HEK293 (cell line): ENCODE results near the gene MDFI.
A peak's percentile ranks its signal among the peaks of the same experiment; 100 is the strongest.

ENCODE experiments used
- AEBP2 ChIP-seq: fragments of 450-650 bp; formaldehyde crosslinking; IDR thresholded peaks from 2 replicates; pipeline ENCODE4 v1.5.1; 2016; ENCODE audit warnings: missing biosample characterization, missing genetic modification characterization, borderline replicate concordance
- BCL11B ChIP-seq: fragments of 450-650 bp; formaldehyde crosslinking; IDR thresholded peaks from 2 replicates; pipeline ENCODE4 v1.5.1; 2016; ENCODE audit warnings: low read depth, missing biosample characterization, missing genetic modification characterization
- EGR2 ChIP-seq: fragments of 450-650 bp; formaldehyde crosslinking; IDR thresholded peaks from 2 replicates; pipeline ENCODE4 v1.5.1; 2016; ENCODE audit warnings: low read depth, missing biosample characterization, missing genetic modification characterization
- HIC1 ChIP-seq: fragments of 450-650 bp; formaldehyde crosslinking; IDR thresholded peaks from 2 replicates; pipeline ENCODE4 v1.5.1; 2016; ENCODE audit warnings: missing biosample characterization, missing genetic modification characterization
- IKZF3 ChIP-seq: fragments of 450-650 bp; IDR thresholded peaks from 2 replicates; pipeline ENCODE4 v1.5.0; 2018; ENCODE audit warnings: missing biosample characterization, mild to moderate bottlenecking, missing genetic modification characterization, moderate library complexity
- MYNN ChIP-seq: fragments of 450-650 bp; formaldehyde crosslinking; IDR thresholded peaks from 2 replicates; pipeline ENCODE4 v1.5.1; 2016; ENCODE audit warnings: missing biosample characterization, missing genetic modification characterization, borderline replicate concordance
- REST ChIP-seq: fragments of 450-650 bp; formaldehyde crosslinking; IDR thresholded peaks from 2 replicates; pipeline ENCODE4 v1.5.1; 2016; ENCODE audit warnings: missing biosample characterization, missing genetic modification characterization
- SCRT1 ChIP-seq: fragments of 450-650 bp; formaldehyde crosslinking; IDR thresholded peaks from 2 replicates; pipeline ENCODE4 v1.5.1; 2016; ENCODE audit warnings: missing biosample characterization, missing genetic modification characterization, borderline replicate concordance
- SP7 ChIP-seq: fragments of 450-650 bp; formaldehyde crosslinking; IDR thresholded peaks from 2 replicates; pipeline ENCODE4 v1.5.1; 2016; ENCODE audit warnings: missing biosample characterization, missing genetic modification characterization
- YY1 ChIP-seq: fragments of 450-650 bp; formaldehyde crosslinking; IDR thresholded peaks from 2 replicates; pipeline ENCODE4 v1.5.1; 2018; ENCODE audit warnings: missing biosample characterization, missing genetic modification characterization
- ZBTB49 ChIP-seq: fragments of 450-650 bp; formaldehyde crosslinking; IDR thresholded peaks from 2 replicates; pipeline ENCODE4 v1.5.1; 2016; ENCODE audit warnings: missing biosample characterization, missing genetic modification characterization, low read depth
- ZFP41 ChIP-seq: fragments of 450-650 bp; formaldehyde crosslinking; IDR thresholded peaks from 2 replicates; pipeline ENCODE4 v1.5.1; 2016; ENCODE audit warnings: missing biosample characterization, missing genetic modification characterization, borderline replicate concordance
- ZNF10 ChIP-seq: fragments of 450-650 bp; formaldehyde crosslinking; IDR thresholded peaks from 2 replicates; pipeline ENCODE4 v1.5.1; 2017; ENCODE audit warnings: missing biosample characterization, missing genetic modification characterization
- ZNF114 ChIP-seq: fragments of 450-650 bp; formaldehyde crosslinking; IDR thresholded peaks from 2 replicates; pipeline ENCODE4 v1.5.0; 2017; ENCODE audit warnings: missing biosample characterization, missing genetic modification characterization
- ZNF138 ChIP-seq: fragments of 450-650 bp; formaldehyde crosslinking; IDR thresholded peaks from 2 replicates; pipeline ENCODE4 v1.5.1; 2016; ENCODE audit warnings: missing biosample characterization, missing genetic modification characterization, borderline replicate concordance
- ZNF341 ChIP-seq: fragments of 450-650 bp; formaldehyde crosslinking; IDR thresholded peaks from 2 replicates; pipeline ENCODE4; 2016; ENCODE audit warnings: low read depth, missing biosample characterization, missing genetic modification characterization
- ZNF513 ChIP-seq: fragments of 450-650 bp; IDR thresholded peaks from 2 replicates; pipeline ENCODE4 v1.5.1; 2018; ENCODE audit warnings: missing biosample characterization, missing genetic modification characterization
- ZNF521 ChIP-seq: fragments of 450-650 bp; formaldehyde crosslinking; IDR thresholded peaks from 2 replicates; pipeline ENCODE4 v1.5.1; 2017; ENCODE audit warnings: missing biosample characterization, mild to moderate bottlenecking, missing genetic modification characterization
- ZNF571 ChIP-seq: fragments of 450-650 bp; formaldehyde crosslinking; IDR thresholded peaks from 2 replicates; pipeline ENCODE4 v1.5.0; 2017; ENCODE audit warnings: missing biosample characterization, missing genetic modification characterization
- ZNF654 ChIP-seq: fragments of 450-650 bp; formaldehyde crosslinking; IDR thresholded peaks from 2 replicates; pipeline ENCODE4 v1.5.1; 2016; ENCODE audit warnings: low read depth, missing biosample characterization, missing genetic modification characterization
- ZNF664 ChIP-seq: fragments of 450-650 bp; formaldehyde crosslinking; IDR thresholded peaks from 2 replicates; pipeline ENCODE4 v1.5.1; 2016; ENCODE audit warnings: missing biosample characterization, missing genetic modification characterization
- ZNF777 ChIP-seq: fragments of 450-650 bp; formaldehyde crosslinking; IDR thresholded peaks from 2 replicates; pipeline ENCODE4 v1.5.1; 2017; ENCODE audit warnings: missing biosample characterization, missing genetic modification characterization, borderline replicate concordance
- ZNF785 ChIP-seq: fragments of 450-650 bp; formaldehyde crosslinking; IDR thresholded peaks from 2 replicates; pipeline ENCODE4 v1.5.1; 2016; ENCODE audit warnings: missing biosample characterization, missing genetic modification characterization
- ZSCAN16 ChIP-seq: fragments of 450-650 bp; formaldehyde crosslinking; IDR thresholded peaks from 2 replicates; pipeline ENCODE4 v1.5.1; 2016; ENCODE audit warnings: missing biosample characterization, missing genetic modification characterization
- ZSCAN30 ChIP-seq: fragments of 450-650 bp; IDR thresholded peaks from 2 replicates; pipeline ENCODE4 v1.5.1; 2018; ENCODE audit warnings: missing biosample characterization, mild to moderate bottlenecking, missing genetic modification characterization, moderate library complexity
- ZSCAN5A ChIP-seq: fragments of 450-650 bp; formaldehyde crosslinking; IDR thresholded peaks from 2 replicates; pipeline ENCODE4 v1.5.1; 2016; ENCODE audit warnings: missing biosample characterization, missing genetic modification characterization
- ZXDB ChIP-seq: fragments of 450-650 bp; formaldehyde crosslinking; IDR thresholded peaks from 2 replicates; pipeline ENCODE4 v1.5.1; 2016; ENCODE audit warnings: missing biosample characterization, missing genetic modification characterization

MDFI gene

GRCh38 chr6:41607036-41607435 is 31.2 kb upstream of the MDFI start (continued):
- TF ChIP-seq ZNF138 (tag by site-specific recombination) (no peak), ZFP41 (tag by site-specific recombination) (no peak), EGR2 (tag by site-specific recombination) (no peak), IKZF3 (tag by site-specific recombination) (no peak), HIC1 (tag by site-specific recombination) (no peak), ZNF664 (tag by site-specific recombination) (peak; percentile 70), SCRT1 (tag by site-specific recombination) (no peak), ZNF785 (tag by site-specific recombination) (no peak), ZSCAN5A (tag by site-specific recombination) (no peak), ZNF10 (no peak), ZNF654 (peak; percentile 45), REST (tag by site-specific recombination) (peak; percentile 66; the same call in 1 of the 2 replicates), ZSCAN30 (tag by site-specific recombination) (no peak), AEBP2 (tag by site-specific recombination) (0 out of 2 replicates have a peak, but pooled peaks have one; percentile 22), ZNF513 (tag by site-specific recombination) (no peak), ZNF341 (no peak), YY1 (tag by site-specific recombination) (no peak), BCL11B (tag by site-specific recombination) (no peak), ZBTB49 (no peak), MYNN (tag by site-specific recombination) (no peak), ZNF571 (tag by site-specific recombination) (no peak), ZNF777 (no peak), ZNF114 (tag by site-specific recombination) (no peak), ZXDB (tag by site-specific recombination) (peak; percentile 62), ZSCAN16 (no peak), SP7 (tag by site-specific recombination) (no peak), ZNF521 (tag by site-specific recombination) (no peak)
